ENCODE results near the gene COL4A5.
"Not testable (repeated sequence)": the region's sequence is repeated elsewhere in the genome, so short reads cannot be mapped to it uniquely, and the experiment has no call there.

Gene COL4A5

DNA sequence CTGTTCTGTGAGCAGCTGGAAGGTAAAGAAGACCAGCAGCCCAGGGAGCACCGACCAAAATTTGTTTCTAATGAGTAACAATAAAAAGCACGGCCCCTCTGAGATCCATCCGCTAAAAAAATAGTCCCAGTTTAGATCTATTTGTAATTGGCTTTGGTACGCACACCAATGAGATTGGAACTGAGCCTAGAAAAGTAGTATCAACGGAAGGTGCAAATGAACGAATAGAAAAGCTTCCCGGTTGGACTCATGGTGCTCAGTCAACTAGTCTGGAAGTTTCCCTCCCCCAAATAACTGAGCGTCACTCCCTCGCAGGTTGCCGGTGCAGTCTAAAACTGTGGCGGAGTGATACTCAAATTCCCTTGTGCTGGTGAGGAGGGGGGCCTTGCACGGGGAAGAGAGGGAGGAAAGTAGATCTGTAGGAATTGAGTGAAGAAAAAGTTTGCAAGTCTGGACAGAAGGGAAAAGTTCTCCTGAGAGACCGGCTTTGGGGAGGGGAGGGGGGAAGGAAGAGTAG lies at the start of gene COL4A5:
Gene COL4A5 (plus strand): TSS at position 413 of the 517 bp plus-strand sequence. CDS start 288 bp downstream, outside the sequence.
- DNase-seq, result peak; percentile 63

DNA sequence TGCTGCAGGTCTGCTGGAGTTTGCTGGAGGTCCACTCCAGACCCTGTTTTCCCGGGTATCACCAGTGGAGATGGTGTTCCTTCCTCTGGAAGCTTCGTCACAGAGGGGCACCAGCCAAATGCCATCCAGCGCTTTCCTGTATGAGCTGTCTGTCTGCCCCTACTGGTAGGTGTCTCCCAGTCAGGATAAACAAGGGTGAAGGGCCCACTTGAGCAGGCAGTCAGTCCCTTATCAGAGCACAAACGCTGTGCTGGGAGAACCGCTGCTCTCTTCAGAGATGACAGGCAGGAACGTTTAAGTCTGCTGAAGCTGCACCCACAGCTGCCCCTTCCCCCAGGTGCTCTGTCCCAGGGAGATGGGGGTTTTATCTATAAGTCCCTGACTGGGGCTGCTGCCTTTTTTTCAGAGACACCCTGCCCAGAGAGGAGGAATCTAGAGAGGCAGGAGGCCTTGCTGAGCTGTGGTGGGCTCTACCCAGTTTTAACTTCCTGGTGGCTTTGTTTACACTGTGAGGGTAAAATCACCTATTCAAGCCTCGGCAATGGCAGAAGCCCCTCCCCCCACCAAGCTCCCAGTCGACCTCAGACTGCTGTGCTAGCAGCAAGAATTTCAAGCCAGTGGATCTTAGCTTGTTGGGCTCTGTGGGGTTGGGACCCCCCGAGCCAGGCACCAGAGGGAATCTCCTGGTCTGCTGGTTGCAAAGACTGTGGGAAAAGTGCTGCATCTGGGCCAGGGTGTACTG lies 48.5 kb upstream of the COL4A5 start:
- not testable (repeated sequence) for DNase-seq

DNA sequence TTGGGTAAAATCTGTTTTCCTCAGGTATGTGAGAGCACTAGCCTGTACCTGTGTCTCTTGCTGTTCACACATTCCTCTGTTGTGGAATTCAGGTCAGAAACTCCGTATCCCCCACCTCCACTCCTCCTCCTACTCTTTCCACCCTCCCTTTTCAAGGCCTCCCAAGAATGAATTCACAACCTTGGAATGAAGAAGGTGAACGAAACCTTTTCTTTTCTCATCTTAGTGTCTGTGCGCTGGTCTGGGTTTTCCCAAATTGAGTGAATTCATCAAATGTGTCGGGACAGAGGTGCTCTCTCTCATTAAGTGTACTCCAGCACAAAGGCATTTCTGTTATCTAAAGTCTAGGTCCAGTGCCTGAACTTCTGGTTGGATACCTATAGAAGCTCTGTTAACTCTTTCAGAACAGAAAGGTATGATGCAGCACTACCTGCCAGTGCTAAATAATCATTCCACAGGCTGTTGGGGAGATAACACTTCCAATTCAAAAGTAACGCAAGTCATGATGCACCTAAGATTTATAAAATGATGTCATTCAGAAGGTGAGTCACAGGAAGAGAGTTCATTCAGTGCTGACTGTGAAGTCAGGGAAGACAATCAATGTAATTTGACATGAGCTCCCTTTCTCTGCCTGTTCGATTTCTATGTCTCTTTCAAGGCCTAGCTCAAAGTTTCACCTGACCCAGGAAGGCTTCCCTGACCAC lies 43.3 kb upstream of the COL4A5 start:
- no peak for DNase-seq

DNA sequence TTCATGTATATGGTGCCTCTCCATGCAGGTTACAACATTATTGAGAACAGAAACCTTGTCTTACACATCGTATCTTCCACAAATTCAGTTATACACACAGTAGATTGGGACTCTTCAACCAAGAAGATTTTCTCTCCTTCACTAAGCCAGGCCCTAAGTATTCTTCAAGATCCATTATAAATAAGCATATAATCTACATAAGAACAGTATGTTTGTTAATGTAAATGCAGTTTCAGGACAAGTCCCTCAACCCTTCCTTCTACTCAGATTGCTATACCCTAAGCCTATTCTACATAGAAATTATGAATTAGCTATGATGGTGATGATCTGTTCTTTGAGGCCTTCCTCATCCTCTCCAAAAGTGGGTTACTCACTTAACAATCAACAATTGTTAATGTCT lies 42.7 kb upstream of the COL4A5 start:
- no peak for DNase-seq

DNA sequence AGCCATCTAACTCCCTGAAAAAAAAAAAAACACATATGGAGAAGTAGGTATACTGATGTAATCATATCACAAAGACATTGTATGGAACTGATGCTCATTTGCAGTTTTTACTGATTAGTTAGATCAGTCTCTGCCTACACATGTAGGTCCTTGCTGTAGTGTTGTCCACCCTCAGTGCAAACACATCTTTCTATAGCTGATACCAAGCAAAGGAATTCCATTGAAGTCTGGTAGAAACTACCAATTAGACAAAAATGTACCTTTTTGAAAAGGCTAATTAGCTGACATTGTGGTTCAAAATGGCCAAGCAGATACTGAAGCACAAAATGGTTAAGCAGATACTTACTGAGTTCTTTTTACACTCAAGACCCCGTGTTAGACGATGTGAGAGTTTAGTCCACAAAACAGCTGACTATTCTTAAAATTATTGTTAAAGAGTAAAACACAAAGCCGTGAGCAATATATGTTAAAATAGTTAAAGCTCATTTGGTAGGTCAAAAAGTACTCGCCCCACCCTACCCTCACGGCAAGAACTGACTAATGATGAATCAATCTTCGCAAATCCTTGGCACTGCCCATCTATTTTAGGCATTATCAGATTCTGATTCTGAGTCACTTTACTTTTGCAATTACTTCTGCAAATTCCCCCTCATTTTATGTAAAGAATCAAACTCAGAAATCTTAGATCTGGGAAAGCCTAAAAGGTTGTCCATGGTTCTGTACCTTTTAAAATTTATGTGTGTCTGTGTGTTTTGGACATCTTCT lies 41.8 kb upstream of the COL4A5 start:
- no peak for DNase-seq

DNA sequence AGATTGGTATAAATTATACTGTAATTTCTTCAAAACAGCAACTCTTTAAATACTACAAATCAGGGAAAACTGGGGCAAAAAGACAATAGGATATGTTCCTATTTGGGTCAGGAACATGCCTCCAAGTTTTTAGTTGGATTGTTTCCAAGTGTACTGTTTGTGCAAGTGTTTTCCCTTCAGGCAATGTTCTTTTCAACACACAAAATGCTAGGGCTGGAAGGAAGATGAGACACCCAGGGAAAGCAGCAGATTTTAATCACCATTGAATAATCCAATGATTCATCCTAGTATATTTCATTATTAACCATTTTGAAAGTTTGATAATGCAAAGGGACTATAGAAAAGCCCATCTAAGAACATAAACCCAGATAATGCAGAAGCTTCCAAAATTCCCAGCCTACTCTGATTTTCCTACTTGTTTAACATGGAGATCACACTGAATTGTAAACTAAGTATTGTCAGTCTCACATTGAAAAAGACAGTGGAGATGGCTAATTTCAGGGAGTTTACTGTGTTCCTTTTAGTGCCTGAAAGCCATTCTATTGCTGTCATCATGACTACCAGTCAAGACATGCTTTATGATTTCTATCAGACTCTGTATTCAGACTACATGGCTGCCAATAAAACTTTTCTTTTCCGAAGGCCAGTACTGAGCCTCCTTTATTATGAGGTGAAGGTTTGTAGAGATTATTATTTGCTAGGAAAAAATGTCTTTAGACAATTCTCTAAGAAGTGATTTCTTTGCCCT lies 40.0 kb upstream of the COL4A5 start:
- no peak for DNase-seq

DNA sequence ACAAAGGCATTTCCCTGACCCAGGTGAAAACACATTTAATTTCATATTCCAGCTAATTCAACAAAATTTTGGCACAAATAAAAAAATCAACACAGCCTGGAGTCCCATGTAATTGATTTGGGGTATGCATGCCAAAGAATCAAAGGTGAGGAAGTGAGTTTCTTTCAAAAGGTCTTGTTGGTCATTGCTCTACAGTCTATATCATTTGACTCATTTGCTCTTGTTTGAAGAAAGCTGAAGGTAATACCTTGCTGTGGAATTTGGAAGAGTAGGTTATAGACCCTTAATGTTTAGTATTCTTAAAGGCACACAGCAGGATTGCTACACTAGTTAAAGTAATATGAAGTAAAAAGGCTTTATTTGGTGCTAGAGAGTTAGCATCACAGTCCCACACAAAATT lies 26.9 kb upstream of the COL4A5 start:
- no peak for DNase-seq

DNA sequence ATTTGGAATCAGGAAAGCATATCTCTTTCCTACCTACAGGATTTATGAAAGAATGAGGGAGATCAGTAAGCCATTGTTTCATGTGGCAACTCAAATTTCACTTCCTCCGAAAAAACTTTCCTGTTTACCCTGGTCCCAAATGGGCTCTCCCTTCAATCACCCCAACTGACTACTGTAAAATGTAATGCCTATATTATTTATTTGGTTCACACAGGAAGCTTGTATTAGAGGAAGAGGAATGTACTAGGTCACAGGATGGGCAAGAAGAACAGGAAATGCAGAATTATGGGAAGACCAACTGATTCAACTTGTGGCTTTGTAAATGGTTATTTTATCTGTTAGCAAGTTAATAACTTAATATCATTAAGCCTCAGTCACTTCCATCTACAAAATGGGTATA lies 24.5 kb upstream of the COL4A5 start:
- no peak for DNase-seq

DNA sequence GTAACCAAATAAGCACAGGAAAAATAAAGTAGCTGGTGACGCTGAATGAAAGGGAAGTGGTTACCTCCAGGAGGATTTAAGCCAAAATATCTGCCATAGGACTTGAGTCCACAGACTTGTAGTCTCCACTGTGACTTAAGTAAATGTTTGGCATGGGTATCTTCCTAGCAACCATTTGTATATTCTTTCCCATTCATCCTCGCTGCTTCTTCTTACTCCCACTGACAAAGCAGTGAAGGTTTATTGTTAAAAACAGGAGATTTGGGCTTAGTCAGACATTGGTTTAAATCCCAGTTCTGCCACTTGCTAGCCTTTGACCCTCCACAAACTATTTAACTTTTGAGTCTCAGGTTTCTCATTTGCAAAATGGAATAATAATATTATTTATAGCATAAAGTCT lies 23.7 kb upstream of the COL4A5 start:
- DNase-seq, result no peak

DNA sequence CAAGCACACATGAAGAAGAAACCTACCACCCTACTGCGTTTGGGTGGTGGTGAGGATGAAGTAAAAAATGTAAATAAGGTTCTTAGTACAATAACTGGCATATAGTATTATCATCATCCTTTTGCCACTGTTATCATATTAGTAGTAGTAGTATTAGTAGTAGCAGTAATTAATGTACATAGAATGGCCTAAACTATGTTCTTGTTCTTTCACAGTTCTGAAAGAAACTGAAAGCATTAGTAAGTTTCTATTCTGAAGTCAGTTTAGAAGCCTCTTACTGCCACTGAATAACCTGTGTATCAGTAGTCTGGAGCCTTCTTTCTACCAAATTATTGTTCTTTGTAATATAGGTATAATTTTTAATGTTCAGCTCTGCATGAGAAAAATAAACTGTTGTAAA lies 22.4 kb upstream of the COL4A5 start:
- no peak for DNase-seq

DNA sequence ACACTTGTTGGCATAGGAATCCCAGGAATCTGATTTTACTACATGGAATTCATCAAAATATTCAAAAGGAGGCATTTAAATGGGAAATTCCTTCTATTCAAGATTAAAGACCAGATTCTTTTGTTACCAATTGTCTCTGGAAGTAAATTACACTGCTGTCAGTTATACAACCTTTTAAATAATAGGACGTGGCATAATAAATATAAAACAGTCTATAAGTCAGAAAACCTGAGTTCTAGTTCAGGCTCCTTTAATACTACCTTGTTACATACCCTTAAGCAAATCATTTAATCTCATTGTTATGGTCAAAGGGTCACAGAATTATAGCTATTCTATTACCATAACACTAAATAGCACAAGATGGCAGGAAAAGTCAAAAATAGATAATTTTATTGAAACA lies 20.2 kb upstream of the COL4A5 start:
- DNase-seq, result no peak

DNA sequence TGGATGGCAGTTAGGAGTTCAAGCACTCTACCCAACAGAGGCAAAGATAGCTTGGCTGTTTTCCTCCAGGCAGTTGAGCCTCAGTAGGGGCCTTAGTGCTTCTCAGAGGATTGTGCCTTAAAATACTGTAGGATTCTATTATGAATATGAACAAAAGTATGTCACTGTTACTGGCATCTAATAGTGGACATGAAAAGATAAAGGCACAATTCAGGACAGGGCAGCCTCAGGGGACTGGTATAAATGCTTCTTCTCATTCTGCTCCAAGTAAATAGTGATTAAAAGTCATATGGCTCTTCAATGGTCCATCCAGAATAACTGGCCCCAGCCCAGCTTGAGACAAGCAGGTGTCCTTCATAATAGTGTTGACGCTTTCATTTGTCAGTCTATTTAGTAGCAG lies 19.2 kb upstream of the COL4A5 start:
- no peak for DNase-seq

DNA sequence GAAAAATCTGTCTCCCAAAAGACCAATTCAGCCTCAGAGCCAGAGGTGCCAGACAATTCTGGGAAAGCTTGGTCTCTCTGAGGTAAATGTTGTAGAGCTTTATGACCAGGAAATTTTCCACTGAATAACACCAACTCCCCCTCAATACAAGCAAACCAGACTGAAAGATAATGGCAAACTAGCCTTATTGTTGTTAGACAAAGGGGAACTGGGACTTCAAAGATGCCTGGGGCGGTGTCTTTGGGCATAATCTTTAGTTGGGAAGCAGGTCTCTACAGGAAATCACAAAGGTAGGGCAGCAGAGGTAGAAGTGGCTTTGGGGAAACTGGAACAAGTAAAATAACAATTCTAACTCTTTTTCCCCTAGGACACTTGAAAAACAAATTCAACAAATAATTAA lies 13.4 kb upstream of the COL4A5 start:
- DNase-seq, result no peak

DNA sequence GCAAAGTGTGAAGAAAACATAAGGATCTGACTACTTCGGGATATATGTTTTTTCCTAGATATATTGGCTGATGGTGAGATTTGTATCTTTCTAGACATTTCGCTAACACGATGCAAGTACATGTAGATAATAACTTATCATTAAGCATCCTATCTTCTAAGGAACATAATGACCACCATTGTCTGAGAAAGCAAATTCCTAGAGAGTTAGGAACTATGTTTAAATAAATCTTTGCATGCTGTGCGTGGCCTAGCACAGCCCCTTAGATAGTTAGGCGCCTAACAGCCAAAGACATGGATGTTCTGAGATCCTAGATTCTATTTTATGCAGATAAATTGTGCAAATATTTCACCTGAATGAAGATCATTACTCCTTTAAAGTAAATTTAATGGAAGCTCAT lies 4.4 kb upstream of the COL4A5 start:
- DNase-seq, result no peak

DNA sequence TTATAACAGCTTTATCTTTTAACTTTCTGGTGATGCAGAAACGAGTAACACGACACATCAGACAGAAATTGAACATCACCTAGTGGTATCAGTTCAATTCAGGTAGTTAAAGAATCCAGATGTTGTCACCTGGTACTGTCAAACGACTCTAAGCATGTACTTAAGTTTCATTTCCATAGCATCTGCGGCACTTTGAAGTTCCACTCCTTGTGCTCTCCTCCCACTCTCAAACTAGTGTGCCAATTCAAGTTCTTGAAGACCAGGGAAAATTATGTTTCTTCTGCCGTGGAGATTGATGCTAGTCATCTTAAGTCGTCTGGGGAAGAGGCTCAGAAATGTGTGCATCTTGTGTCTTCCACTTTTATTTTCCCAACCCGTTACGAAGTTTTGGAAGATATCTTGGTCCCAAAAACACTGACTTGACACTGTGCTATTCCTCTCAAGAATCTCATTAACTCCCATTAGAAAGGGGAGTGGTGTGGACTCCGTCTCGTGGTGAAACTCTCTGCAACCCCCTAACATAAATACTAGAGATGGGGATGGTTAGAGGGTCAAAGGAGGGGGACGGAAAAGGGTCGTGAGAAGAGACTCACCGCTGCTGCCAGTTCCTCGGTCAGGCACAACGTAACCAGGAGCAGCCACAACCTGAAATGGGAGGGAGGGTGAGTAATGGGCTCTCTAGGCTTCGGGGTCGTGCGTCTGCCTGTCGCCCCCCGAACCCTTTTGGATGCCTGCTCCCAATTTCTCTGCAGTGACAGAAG lies 2.1 kb upstream of the COL4A5 start:
- DNase-seq, result no peak

DNA sequence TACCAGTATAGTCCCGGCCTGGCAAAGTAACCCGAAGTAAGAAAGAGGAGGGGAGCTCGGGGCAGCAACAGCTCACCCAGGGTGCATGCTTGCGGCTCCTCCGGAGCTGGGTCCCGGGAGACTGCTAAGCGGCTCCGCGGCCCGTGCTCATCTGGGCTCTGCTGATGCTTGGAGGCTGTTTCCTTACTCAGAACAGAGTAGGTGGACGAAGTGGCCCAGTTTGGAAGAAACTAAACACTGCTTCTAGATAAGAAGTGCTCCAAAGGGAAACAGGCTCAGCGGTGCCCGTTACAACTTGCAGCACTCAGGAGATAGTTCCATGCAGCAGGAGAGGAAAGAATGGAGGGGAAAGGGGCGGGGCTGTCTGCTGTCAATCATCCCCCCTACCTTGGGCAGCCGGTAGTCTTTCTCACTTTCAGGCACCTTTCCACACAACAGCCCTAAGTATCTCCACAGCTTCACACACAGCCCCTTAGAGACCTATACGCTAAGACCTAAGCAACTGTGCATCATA lies 1.5 kb upstream of the COL4A5 start, which contains the start of gene COL4A6:
Gene COL4A6 (minus strand): TSS at position 313 of the 514 bp plus-strand sequence. CDS start 226 bp downstream, at position 87.
- DNase-seq, result no peak

DNA sequence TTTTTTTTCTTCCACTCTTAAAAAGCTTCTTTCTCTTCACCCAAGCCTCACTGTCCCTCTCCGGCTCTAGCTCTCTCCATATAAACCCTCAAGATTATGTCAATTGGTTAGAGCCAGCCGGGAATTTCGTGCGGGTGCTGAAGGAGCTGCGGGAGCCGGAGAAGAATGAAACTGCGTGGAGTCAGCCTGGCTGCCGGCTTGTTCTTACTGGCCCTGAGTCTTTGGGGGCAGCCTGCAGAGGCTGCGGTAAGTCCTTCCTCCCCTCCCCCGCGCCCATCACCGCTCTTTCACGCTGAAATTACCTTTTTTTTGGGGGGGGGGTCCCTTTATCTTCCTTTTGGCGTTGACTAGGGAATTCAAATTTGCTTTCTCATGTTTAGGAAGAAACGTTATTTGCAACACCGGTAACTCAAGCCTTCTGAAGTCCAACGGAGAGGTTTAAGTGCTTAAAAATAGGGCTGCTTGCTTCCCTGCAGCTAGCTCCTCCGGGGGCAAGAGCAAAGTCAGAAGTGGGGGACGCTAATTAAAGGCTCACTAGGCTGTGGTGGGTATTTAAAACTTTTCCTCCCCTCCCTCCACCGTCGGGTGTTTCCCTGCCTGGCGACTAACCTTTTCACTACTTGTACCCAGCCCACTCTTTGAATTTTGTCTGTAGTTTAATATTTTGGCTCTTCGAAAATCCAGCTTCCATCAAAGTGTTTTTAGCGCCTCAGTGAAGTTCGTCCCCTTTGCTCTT lies 491 bp downstream of the COL4A5 start:
- DNase-seq, result no peak

DNA sequence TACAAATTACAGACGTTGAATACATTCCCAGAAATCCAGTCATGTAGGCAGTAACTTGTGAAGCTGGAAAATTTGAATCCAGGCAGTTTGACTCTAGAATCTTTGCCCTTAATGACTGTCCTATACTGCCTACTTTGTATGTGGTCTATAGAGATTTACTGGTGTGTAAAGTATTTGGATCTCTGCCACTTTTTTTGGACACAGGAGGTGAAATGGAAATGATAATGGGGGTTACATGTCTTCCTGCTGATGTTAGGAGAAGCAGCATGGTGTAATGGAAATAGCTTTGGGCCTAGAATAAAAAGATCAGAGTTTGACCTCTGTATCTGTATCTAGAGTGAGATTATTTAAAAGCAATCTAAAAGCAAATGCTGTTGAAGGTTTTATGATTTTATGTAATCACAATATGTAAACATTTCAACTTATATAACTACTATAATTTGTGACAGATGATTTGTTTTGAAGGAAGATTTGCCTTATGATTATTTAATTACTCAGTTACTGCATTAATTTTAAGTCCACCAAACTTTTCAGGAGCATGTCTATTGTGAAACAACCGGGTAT lies 3.3 kb downstream of the COL4A5 start:
- no peak for DNase-seq

DNA sequence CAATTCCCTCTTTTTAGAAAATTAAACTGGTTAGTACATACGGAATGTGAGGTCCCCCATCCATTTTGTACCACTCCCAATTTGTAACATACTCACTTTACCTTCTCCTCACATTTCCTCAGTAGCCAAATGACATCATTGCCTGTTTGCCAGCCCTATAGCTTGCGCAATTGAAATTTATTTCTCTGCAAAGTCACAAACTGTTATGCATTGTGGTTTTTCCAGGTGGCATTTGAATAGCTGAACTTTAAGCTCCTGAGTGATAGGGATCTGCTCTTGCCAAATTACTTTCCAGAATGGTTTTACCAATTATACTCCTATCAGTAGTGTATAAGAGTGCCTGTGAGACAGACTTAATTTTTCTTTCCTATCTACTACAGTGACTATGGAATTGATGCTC lies 7.7 kb downstream of the COL4A5 start:
- no peak for DNase-seq

DNA sequence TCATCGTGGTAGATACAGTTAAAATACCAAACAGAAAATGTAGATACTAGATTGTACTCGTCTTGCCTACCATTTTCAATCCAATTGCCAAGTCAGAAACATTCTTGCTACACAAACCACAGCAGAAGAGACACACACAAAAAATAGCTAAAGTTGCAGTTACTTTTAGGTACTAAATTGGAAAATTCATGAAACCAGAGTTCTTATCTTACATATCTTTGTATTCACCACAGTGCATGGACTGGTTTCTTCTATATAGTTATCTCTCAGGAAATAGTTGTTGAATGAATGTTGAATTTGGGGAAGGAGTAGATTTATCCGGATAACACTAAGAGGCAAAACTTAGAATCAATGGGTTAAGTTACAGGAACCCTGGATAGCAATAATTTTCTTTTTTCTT lies 14.2 kb downstream of the COL4A5 start:
- no peak for DNase-seq

All from NCI-H2029 treated with DMSO at 0.1 percent for 48 hours (cell line).